ENCODE data around the gene SUGCT. TPM values are rescaled to one million over a fixed set of nuclear protein-coding genes. Genes with fewer than 3 reads are reported as not detected.

The SUGCT gene
- total and polyA plus RNA-seq, 5 donors = 5.7 to 10.3 (median 6.1) TPM

GRCh38 chr7:40850017-40850416, 715.2 kb downstream of the SUGCT start:
- H3K27me3 ChIP-seq (ENCODE audit: control insufficient read depth, insufficient read depth) = no peaks in the 10 kb centered on the region
- no peak overlapping the region for H3K27ac ChIP-seq (ENCODE audit: low read length)
- H3K4me3 ChIP-seq (ENCODE audit: low read length) = no peak overlapping the region
- ATAC-seq = no peak
- DNase-seq = no peak
- intact Hi-C loops (cut with DNase I) = no loop called here
- no peaks in the 10 kb centered on the region for H3K4me1 ChIP-seq (ENCODE audit: control insufficient read depth, insufficient read depth, low read length)
- H3K9me3 ChIP-seq (ENCODE audit: control insufficient read depth, low read length) = no peaks in the 10 kb centered on the region
- WGBS = 79% methylated on average over 3 of the region's 3 CpGs

- no peaks in the 10 kb centered on the region for H3K9me3 ChIP-seq (ENCODE audit: control insufficient read depth, low read length)
- 95% methylated on average over 3 of the region's 3 CpGs for WGBS
- no peak overlapping the region for H3K4me3 ChIP-seq (ENCODE audit: low read length)
- ATAC-seq (no peak), DNase-seq (no peak)
- no peaks in the 10 kb centered on the region for H3K27me3 ChIP-seq (ENCODE audit: control insufficient read depth, insufficient read depth)
- intact Hi-C loops (cut with DNase I) = no loop called here
- H3K27ac ChIP-seq (ENCODE audit: low read length) = no peak overlapping the region
- H3K4me1 ChIP-seq (ENCODE audit: control insufficient read depth, insufficient read depth, low read length) = no peaks in the 10 kb centered on the region
Observed at GRCh38 chr7:40851001-40851400, 716.2 kb downstream of the SUGCT start.

GRCh38 chr7:40859076-40859475, 724.3 kb downstream of the SUGCT start:
- ATAC-seq = peak; percentile 79 to 90
- Histone ChIP-seq H3K27ac (ENCODE audit: low read length) (no peak overlapping the region), H3K4me3 (ENCODE audit: low read length) (no peak overlapping the region), H3K9me3 (ENCODE audit: control insufficient read depth, low read length) (no peaks in the 10 kb centered on the region), H3K4me1 (ENCODE audit: control insufficient read depth, insufficient read depth, low read length) (no peaks in the 10 kb centered on the region), H3K27me3 (ENCODE audit: control insufficient read depth, insufficient read depth) (no peaks in the 10 kb centered on the region)
- 52% methylated on average over 2 of the region's 2 CpGs for WGBS
- intact Hi-C loops (cut with DNase I) = no loop called here
- DNase-seq = peak in 1 of 3 donors; percentile 22

GRCh38 chr7:40859965-40860543, 725.2 kb downstream of the SUGCT start:
- H3K27ac ChIP-seq (ENCODE audit: low read length) = no peak overlapping the region
- WGBS = 68% methylated on average over 15 of the region's 15 CpGs
- no peaks in the 10 kb centered on the region for H3K9me3 ChIP-seq (ENCODE audit: control insufficient read depth, low read length)
- ATAC-seq = peak; percentile 87 to 92
- DNase-seq = peak; percentile 72 to 83 (median 76)
- no peaks in the 10 kb centered on the region for H3K27me3 ChIP-seq (ENCODE audit: control insufficient read depth, insufficient read depth)
- no peak overlapping the region for H3K4me3 ChIP-seq (ENCODE audit: low read length)
- intact Hi-C loops (cut with DNase I) = no loop called here
- no peaks in the 10 kb centered on the region for H3K4me1 ChIP-seq (ENCODE audit: control insufficient read depth, insufficient read depth, low read length)

- Histone ChIP-seq H3K27me3 (ENCODE audit: control insufficient read depth, insufficient read depth) (no peaks in the 10 kb centered on the region), H3K27ac (ENCODE audit: low read length) (no peak overlapping the region), H3K9me3 (ENCODE audit: control insufficient read depth, low read length) (peaks cover 2% of the 10 kb centered on the region), H3K4me3 (ENCODE audit: low read length) (no peak overlapping the region), H3K4me1 (ENCODE audit: control insufficient read depth, insufficient read depth, low read length) (no peaks in the 10 kb centered on the region)
- DNase-seq = peak in 1 of 3 donors; percentile 12
- 78% methylated on average over 10 of the region's 10 CpGs for WGBS
- intact Hi-C loops (cut with DNase I) = no loop called here
- ATAC-seq = peak; percentile 59 to 86
Observed at GRCh38 chr7:40865441-40866233, 730.8 kb downstream of the SUGCT start.

GRCh38 chr7:40866601-40867000, 731.8 kb downstream of the SUGCT start:
- DNase-seq (no peak), ATAC-seq (peak in 1 of 2 donors; percentile 59)
- no peaks in the 10 kb centered on the region for H3K27me3 ChIP-seq (ENCODE audit: control insufficient read depth, insufficient read depth)
- no peaks in the 10 kb centered on the region for H3K4me1 ChIP-seq (ENCODE audit: control insufficient read depth, insufficient read depth, low read length)
- no peak overlapping the region for H3K4me3 ChIP-seq (ENCODE audit: low read length)
- peaks cover 2% of the 10 kb centered on the region for H3K9me3 ChIP-seq (ENCODE audit: control insufficient read depth, low read length)
- intact Hi-C loops (cut with DNase I) = no loop called here
- no peak overlapping the region for H3K27ac ChIP-seq (ENCODE audit: low read length)
- 56% methylated on average over 10 of the region's 10 CpGs for WGBS

GRCh38 chr7:40870108-40870507, 735.3 kb downstream of the SUGCT start:
- Histone ChIP-seq H3K27ac (ENCODE audit: low read length) (no peak overlapping the region), H3K4me1 (ENCODE audit: control insufficient read depth, insufficient read depth, low read length) (no peaks in the 10 kb centered on the region), H3K4me3 (ENCODE audit: low read length) (no peak overlapping the region), H3K27me3 (ENCODE audit: control insufficient read depth, insufficient read depth) (no peaks in the 10 kb centered on the region), H3K9me3 (ENCODE audit: control insufficient read depth, low read length) (peaks cover 2% of the 10 kb centered on the region)
- DNase-seq (no peak), ATAC-seq (no peak)
- intact Hi-C loops (cut with DNase I) = no loop called here

GRCh38 chr7:40873248-40873647, 738.4 kb downstream of the SUGCT start:
- DNase-seq = peak in 2 of 3 donors; percentile 40 to 53
- WGBS = 84% methylated on average over 3 of the region's 3 CpGs
- Histone ChIP-seq H3K27me3 (ENCODE audit: control insufficient read depth, insufficient read depth) (no peaks in the 10 kb centered on the region), H3K4me1 (ENCODE audit: control insufficient read depth, insufficient read depth, low read length) (no peaks in the 10 kb centered on the region), H3K27ac (ENCODE audit: low read length) (no peak overlapping the region), H3K9me3 (ENCODE audit: control insufficient read depth, low read length) (peaks cover 2% of the 10 kb centered on the region), H3K4me3 (ENCODE audit: low read length) (no peak overlapping the region)
- peak; percentile 16 to 97 for ATAC-seq
- intact Hi-C loops (cut with DNase I) = no loop called here

- Histone ChIP-seq H3K4me3 (ENCODE audit: low read length) (no peak overlapping the region), H3K27ac (ENCODE audit: low read length) (no peak overlapping the region), H3K9me3 (ENCODE audit: control insufficient read depth, low read length) (no peaks in the 10 kb centered on the region), H3K4me1 (ENCODE audit: control insufficient read depth, insufficient read depth, low read length) (no peaks in the 10 kb centered on the region), H3K27me3 (ENCODE audit: control insufficient read depth, insufficient read depth) (no peaks in the 10 kb centered on the region)
- intact Hi-C loops (cut with DNase I) = no loop called here
- ATAC-seq (no peak), DNase-seq (no peak)
- WGBS = 83% methylated on average over 4 of the region's 4 CpGs
Observed at GRCh38 chr7:40874756-40875155, 740.0 kb downstream of the SUGCT start.

GRCh38 chr7:40876601-40877000, 741.8 kb downstream of the SUGCT start:
- intact Hi-C loops (cut with DNase I) = no loop called here

GRCh38 chr7:40879941-40880543, 745.2 kb downstream of the SUGCT start:
- H3K4me1 ChIP-seq (ENCODE audit: control insufficient read depth, insufficient read depth, low read length) = no peaks in the 10 kb centered on the region
- no peaks in the 10 kb centered on the region for H3K9me3 ChIP-seq (ENCODE audit: control insufficient read depth, low read length)
- DNase-seq (no peak), ATAC-seq (no peak)
- no peak overlapping the region for H3K4me3 ChIP-seq (ENCODE audit: low read length)
- intact Hi-C loops (cut with DNase I) = no loop called here
- no peak overlapping the region for H3K27ac ChIP-seq (ENCODE audit: low read length)
- 33% methylated on average over 1 of the region's 1 CpG for WGBS
- no peaks in the 10 kb centered on the region for H3K27me3 ChIP-seq (ENCODE audit: control insufficient read depth, insufficient read depth)

More at GRCh38 chr7:40876601-40877000, 741.8 kb downstream of the SUGCT start:
- H3K27ac ChIP-seq (ENCODE audit: low read length) = no peak overlapping the region
- no peak for ATAC-seq
- no peaks in the 10 kb centered on the region for H3K9me3 ChIP-seq (ENCODE audit: control insufficient read depth, low read length)
- WGBS = 78% methylated on average over 3 of the region's 3 CpGs
- no peak overlapping the region for H3K4me3 ChIP-seq (ENCODE audit: low read length)
- no peaks in the 10 kb centered on the region for H3K27me3 ChIP-seq (ENCODE audit: control insufficient read depth, insufficient read depth)
- DNase-seq = no peak
- H3K4me1 ChIP-seq (ENCODE audit: control insufficient read depth, insufficient read depth, low read length) = no peaks in the 10 kb centered on the region
